CD8-positive, alpha-beta memory T cell (primary cell): Measurements from ENCODE around the gene PTPRM. TPM values are rescaled to one million over a fixed set of nuclear protein-coding genes. Genes with fewer than 3 reads are reported as not detected.

Experiments used
- CTCF ChIA-PET: fragments of 350-600 bp; sonication (Branson Sonifier 250); formaldehyde crosslinking; loops from one replicate; lab custom pipeline; 2021; ENCODE audit warnings: antibody characterized with exemption; lab: Charles Lee
- POLR2A ChIA-PET: fragments of 350-600 bp; sonication (Branson Sonifier 250); formaldehyde crosslinking; loops from one replicate; lab custom pipeline; 2021; ENCODE audit warnings: antibody characterized with exemption; lab: Charles Lee
- DNase-seq, 5 donors: peaks; one replicate each; pipeline versions ENCODE4 v3.0.0 to v3.0.0-alpha.2; 2020 to 2022; ENCODE audit warnings: mixed read lengths in 1 of 5
- H3K27ac ChIP-seq: one replicate; pipeline ENCODE4 v1.7.0; 2013; ENCODE audit warnings: low read depth, mild to moderate bottlenecking, low read length, moderate library complexity
- H3K27me3 ChIP-seq: 2 replicates; pipeline ENCODE4 v1.7.0; 2013; ENCODE audit warnings: low read length, mild to moderate bottlenecking; ENCODE audit not compliant: insufficient read depth, poor library complexity, severe bottlenecking
- H3K36me3 ChIP-seq: 2 replicates; pipeline ENCODE4 v1.7.0; 2013; ENCODE audit warnings: mild to moderate bottlenecking, low read length, moderate library complexity; ENCODE audit not compliant: insufficient read depth
- H3K4me1 ChIP-seq: 2 replicates; pipeline ENCODE4 v1.7.0; 2013; ENCODE audit warnings: mild to moderate bottlenecking, low read length, moderate library complexity; ENCODE audit not compliant: insufficient read depth
- H3K4me3 ChIP-seq: 2 replicates; pipeline ENCODE4 v1.7.0; 2013; ENCODE audit warnings: mild to moderate bottlenecking, low read length
- H3K9me3 ChIP-seq: 2 replicates; pipeline ENCODE4 v1.7.0; 2013; ENCODE audit warnings: mild to moderate bottlenecking, low read length
- H3K27ac Mint-ChIP-seq, 8 donors: one replicate each; pipeline ENCODE4 v1.8.0; 2020 to 2021; ENCODE audit warnings: mixed read lengths in 8 of 8, mild to moderate bottlenecking in 6 of 8, inconsistent platforms in 3 of 8, moderate library complexity in 3 of 8
- H3K27me3 Mint-ChIP-seq, 2 donors: one replicate each; pipeline ENCODE4 v1.8.0; 2020 to 2021; ENCODE audit warnings: mixed read lengths in 2 of 2, mild to moderate bottlenecking in 1 of 2, moderate library complexity in 1 of 2
- H3K36me3 Mint-ChIP-seq, 3 donors: one replicate each; pipeline ENCODE4 v1.8.0; 2020 to 2021; ENCODE audit warnings: mixed read lengths in 3 of 3, inconsistent platforms in 1 of 3, mild to moderate bottlenecking in 1 of 3
- H3K4me1 Mint-ChIP-seq, 3 donors: one replicate each; pipeline ENCODE4 v1.8.0; 2020 to 2021; ENCODE audit warnings: mixed read lengths in 3 of 3, inconsistent platforms in 1 of 3, mild to moderate bottlenecking in 1 of 3
- H3K4me3 Mint-ChIP-seq, 7 donors: one replicate each; pipeline ENCODE4 v1.8.0; 2020 to 2021; ENCODE audit warnings: mixed read lengths in 7 of 7, mild to moderate bottlenecking in 6 of 7, moderate library complexity in 4 of 7, inconsistent platforms in 2 of 7
- H3K9me3 Mint-ChIP-seq, 5 donors: one replicate each; pipeline ENCODE4 v1.8.0; 2020 to 2022; ENCODE audit warnings: mixed read lengths in 5 of 5, mild to moderate bottlenecking in 3 of 5, moderate library complexity in 2 of 5, inconsistent platforms in 1 of 5
- polyA plus RNA-seq: library from polyadenylated mRNA; unstranded; fragments of 300-500 nt; fragmentation: Illumina TruSeq; gene quantifications from one replicate; pipeline ENCODE4 v1.2.3, GENCODE V29; 2021
- total RNA-seq, 2 experiments: library from RNA; stranded (reverse); gene quantifications; one replicate each; pipeline ENCODE4 v1.2.3, GENCODE V29; 2021

The PTPRM gene
- total and polyA plus RNA-seq, 3 experiments from 2014 or later: 3.9 to 7.4 (median 5.3) TPM

DNA sequence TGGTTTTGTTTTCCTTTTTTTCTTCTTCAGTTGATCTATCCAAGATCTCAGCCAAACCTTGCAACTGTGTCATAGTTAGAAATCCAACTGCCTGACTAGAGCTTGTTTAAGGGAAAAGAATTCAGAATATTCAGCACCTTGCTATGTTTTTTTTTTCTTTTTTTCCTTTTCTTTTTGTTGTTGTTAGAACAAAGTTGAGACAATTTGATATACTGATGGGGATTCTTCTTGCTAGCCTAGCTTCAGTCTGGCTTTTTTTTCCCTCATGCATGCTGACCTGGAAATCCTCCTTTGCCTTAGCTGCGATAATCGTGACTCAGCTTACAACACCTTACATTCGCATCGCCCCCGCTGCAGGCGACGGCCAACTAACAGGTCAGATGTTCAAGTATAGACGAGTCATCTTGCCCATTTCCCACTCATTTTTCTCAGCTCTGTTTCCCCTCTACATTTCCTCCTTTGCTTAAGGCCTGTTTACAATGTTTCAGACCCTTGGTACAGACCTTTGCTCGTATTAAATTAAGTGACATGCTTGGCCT lies 554.9 kb downstream of the PTPRM start:
- Mint-ChIP-seq H3K4me3 (no peak overlapping the region), H3K36me3 (no peaks in the 10 kb centered on the region), H3K9me3 (peaks cover 0 to 5% (median 0%) of the 10 kb centered on the region in 5 donors), H3K27ac (peak overlapping the region in 1 of 8 donors; percentile 33), H3K27me3 (no peaks in the 10 kb centered on the region), H3K4me1 (peaks cover 0 to 10% (median 0%) of the 10 kb centered on the region in 3 donors)
- Histone ChIP-seq H3K27ac (no peak overlapping the region), H3K4me1 (no peaks in the 10 kb centered on the region), H3K36me3 (no peaks in the 10 kb centered on the region), H3K27me3 (no peaks in the 10 kb centered on the region), H3K9me3 (no peaks in the 10 kb centered on the region), H3K4me3 (no peak overlapping the region)
- ChIA-PET CTCF (no interaction called here), POLR2A (no interaction called here)
- DNase-seq: no peak

DNA sequence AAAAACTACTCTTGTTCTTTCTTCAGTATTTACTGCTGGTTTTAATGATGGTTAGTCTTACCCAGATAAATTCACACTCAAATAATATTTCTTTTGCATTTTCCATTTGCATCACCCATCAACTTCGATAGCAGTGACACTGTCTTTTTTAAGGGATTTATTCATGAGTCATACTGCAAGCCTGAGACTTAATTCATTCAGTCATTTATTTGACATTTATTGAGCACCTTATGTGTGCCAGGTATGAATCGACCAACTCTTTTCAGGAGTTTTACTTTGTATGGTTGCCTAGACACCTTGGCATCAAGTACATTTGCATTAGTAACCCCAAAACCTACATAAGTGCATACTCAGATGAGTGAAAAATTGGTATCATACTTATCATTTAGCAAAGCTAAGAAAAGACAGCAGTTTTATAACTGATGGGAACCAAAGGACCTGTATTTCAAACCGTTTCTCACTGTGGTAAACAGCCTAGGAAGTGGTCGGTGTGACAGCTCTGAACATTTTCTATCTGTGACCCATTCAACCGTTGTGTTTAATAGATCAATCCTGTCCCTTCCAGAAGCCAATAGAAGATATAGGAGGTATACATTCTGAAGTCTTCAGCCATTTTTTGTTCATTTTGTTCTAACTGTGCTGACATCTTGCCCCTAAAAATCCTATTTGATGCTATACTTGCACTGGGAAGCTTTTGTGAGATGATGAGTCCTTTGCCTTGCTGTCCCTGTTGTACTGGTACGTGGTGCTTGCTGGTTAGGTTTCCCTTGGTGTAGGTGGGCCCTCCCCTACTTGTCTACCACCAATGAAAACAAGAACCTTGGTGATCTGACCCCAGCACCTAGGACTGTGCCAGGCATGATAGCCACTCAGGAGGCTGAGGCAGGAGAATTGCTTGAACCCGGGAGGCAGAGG lies 557.4 kb downstream of the PTPRM start:
- H3K27ac Mint-ChIP-seq: peak overlapping the region in 2 of 8 donors; percentile 3 to 19
- Histone ChIP-seq H3K4me3 (no peak overlapping the region), H3K36me3 (no peaks in the 10 kb centered on the region), H3K27me3 (no peaks in the 10 kb centered on the region), H3K27ac (no peak overlapping the region), H3K9me3 (no peaks in the 10 kb centered on the region), H3K4me1 (no peaks in the 10 kb centered on the region)
- H3K4me3 Mint-ChIP-seq: no peak overlapping the region
- H3K27me3 Mint-ChIP-seq: no peaks in the 10 kb centered on the region
- POLR2A ChIA-PET: no interaction called here
- peaks cover 0 to 5% (median 0%) of the 10 kb centered on the region in 5 donors for H3K9me3 Mint-ChIP-seq
- DNase-seq: no peak
- H3K4me1 Mint-ChIP-seq: peaks cover 0 to 10% (median 0%) of the 10 kb centered on the region in 3 donors
- H3K36me3 Mint-ChIP-seq: no peaks in the 10 kb centered on the region
- CTCF ChIA-PET: no interaction called here

- Mint-ChIP-seq H3K27me3 (no peaks in the 10 kb centered on the region), H3K27ac (no peak overlapping the region), H3K4me3 (no peak overlapping the region), H3K4me1 (no peaks in the 10 kb centered on the region), H3K9me3 (peaks cover 0 to 4% (median 0%) of the 10 kb centered on the region in 5 donors), H3K36me3 (peaks cover 0 to 1% (median 0%) of the 10 kb centered on the region in 3 donors)
- no peaks in the 10 kb centered on the region for H3K27me3 ChIP-seq
- POLR2A ChIA-PET: no interaction called here
- no peak for DNase-seq
- H3K4me1 ChIP-seq: no peaks in the 10 kb centered on the region
- no peaks in the 10 kb centered on the region for H3K9me3 ChIP-seq
- no peak overlapping the region for H3K4me3 ChIP-seq
- CTCF ChIA-PET: no interaction called here
- H3K27ac ChIP-seq: no peak overlapping the region
- H3K36me3 ChIP-seq: no peaks in the 10 kb centered on the region
These were observed 563.0 kb downstream of the PTPRM start for GRCh38 chr18:8130096-8130495.

DNA sequence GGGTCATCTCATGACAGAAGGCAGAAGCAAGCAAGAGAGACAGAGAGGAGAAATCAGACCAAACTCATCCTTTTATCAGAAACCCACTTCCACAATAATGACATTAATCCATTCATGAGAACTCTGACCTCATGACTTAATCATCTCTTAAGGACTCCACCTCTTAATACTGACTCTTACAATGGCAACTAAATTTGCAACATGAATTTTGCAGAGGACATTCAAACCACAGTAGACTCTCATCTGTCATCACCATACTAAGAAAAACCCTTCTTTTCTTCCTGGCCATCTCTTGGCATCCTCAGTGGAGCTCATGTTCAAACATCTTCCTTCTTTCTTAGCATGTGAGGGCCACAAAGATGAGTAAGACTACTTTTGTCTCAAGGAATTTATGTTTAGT lies 565.9 kb downstream of the PTPRM start:
- no peak overlapping the region for H3K27ac Mint-ChIP-seq
- peaks cover 0 to 2% of the 10 kb centered on the region in 2 donors for H3K27me3 Mint-ChIP-seq
- no peak for DNase-seq
- H3K9me3 ChIP-seq: no peaks in the 10 kb centered on the region
- POLR2A ChIA-PET: no interaction called here
- no peaks in the 10 kb centered on the region for H3K4me1 ChIP-seq
- CTCF ChIA-PET: no interaction called here
- H3K4me3 ChIP-seq: no peak overlapping the region
- no peak overlapping the region for H3K4me3 Mint-ChIP-seq
- H3K27me3 ChIP-seq: no peaks in the 10 kb centered on the region
- no peaks in the 10 kb centered on the region for H3K36me3 ChIP-seq
- H3K27ac ChIP-seq: no peak overlapping the region
- H3K36me3 Mint-ChIP-seq: peaks cover 0 to 1% (median 0%) of the 10 kb centered on the region in 3 donors
- H3K9me3 Mint-ChIP-seq: peaks cover 0 to 4% (median 0%) of the 10 kb centered on the region in 5 donors
- H3K4me1 Mint-ChIP-seq: no peaks in the 10 kb centered on the region

- peaks cover 0 to 5% (median 3%) of the 10 kb centered on the region in 5 donors for H3K9me3 Mint-ChIP-seq
- peaks cover 0 to 1% (median 0%) of the 10 kb centered on the region in 3 donors for H3K36me3 Mint-ChIP-seq
- no peak overlapping the region for H3K27ac ChIP-seq
- no peaks in the 10 kb centered on the region for H3K4me1 ChIP-seq
- no peak overlapping the region for H3K27ac Mint-ChIP-seq
- H3K27me3 ChIP-seq: no peaks in the 10 kb centered on the region
- POLR2A ChIA-PET: no interaction called here
- no peak for DNase-seq
- no peaks in the 10 kb centered on the region for H3K4me1 Mint-ChIP-seq
- peaks cover 0 to 2% of the 10 kb centered on the region in 2 donors for H3K27me3 Mint-ChIP-seq
- CTCF ChIA-PET: no interaction called here
- no peaks in the 10 kb centered on the region for H3K9me3 ChIP-seq
- H3K4me3 Mint-ChIP-seq: no peak overlapping the region
- no peak overlapping the region for H3K4me3 ChIP-seq
- no peaks in the 10 kb centered on the region for H3K36me3 ChIP-seq
These were observed 566.8 kb downstream of the PTPRM start for GRCh38 chr18:8133888-8134287.

- Mint-ChIP-seq H3K27ac (peak overlapping the region in 2 of 8 donors; percentile 23 to 34), H3K9me3 (peaks cover 0 to 12% (median 5%) of the 10 kb centered on the region in 5 donors), H3K27me3 (peaks cover 0 to 2% of the 10 kb centered on the region in 2 donors), H3K4me1 (no peaks in the 10 kb centered on the region), H3K4me3 (no peak overlapping the region), H3K36me3 (peaks cover 2 to 7% (median 5%) of the 10 kb centered on the region in 3 donors)
- H3K4me3 ChIP-seq: no peak overlapping the region
- H3K27me3 ChIP-seq: no peaks in the 10 kb centered on the region
- H3K36me3 ChIP-seq: no peaks in the 10 kb centered on the region
- ChIA-PET POLR2A (no interaction called here), CTCF (no interaction called here)
- no peaks in the 10 kb centered on the region for H3K4me1 ChIP-seq
- no peaks in the 10 kb centered on the region for H3K9me3 ChIP-seq
- no peak for DNase-seq
- H3K27ac ChIP-seq: no peak overlapping the region
These were observed 572.0 kb downstream of the PTPRM start for GRCh38 chr18:8139127-8139527.

DNA sequence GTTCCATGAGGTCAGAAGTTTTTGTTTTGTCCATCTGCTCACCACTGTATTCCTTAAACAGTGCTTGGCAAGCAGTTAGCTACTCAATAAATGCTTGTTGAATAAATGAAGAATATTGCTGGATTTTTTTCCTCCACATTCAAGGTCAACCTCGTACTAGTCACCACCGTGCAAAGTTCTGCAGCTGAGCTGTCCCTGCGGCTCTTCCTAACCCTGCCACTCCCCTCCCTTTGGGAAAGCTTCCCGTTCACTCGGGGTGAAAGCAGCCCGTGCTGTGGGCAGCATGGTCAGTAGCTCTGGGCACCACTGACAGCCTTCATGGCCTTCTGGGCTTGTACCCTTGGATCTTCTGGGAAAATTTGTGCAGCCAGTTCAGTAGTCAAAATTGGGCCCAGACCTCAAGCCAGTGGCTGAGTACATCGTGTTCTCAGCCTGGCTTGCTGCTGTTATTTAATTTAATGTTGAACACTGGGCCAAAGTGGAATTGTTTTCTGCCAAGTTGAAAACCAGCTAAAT lies 572.8 kb downstream of the PTPRM start:
- no peak overlapping the region for H3K27ac ChIP-seq
- H3K27ac Mint-ChIP-seq: peak overlapping the region in 1 of 8 donors; percentile 23
- no peaks in the 10 kb centered on the region for H3K4me1 ChIP-seq
- H3K27me3 ChIP-seq: no peaks in the 10 kb centered on the region
- CTCF ChIA-PET: no interaction called here
- H3K4me1 Mint-ChIP-seq: no peaks in the 10 kb centered on the region
- peaks cover 0 to 15% (median 5%) of the 10 kb centered on the region in 5 donors for H3K9me3 Mint-ChIP-seq
- no peaks in the 10 kb centered on the region for H3K9me3 ChIP-seq
- peaks cover 2 to 9% (median 5%) of the 10 kb centered on the region in 3 donors for H3K36me3 Mint-ChIP-seq
- DNase-seq: no peak
- no peaks in the 10 kb centered on the region for H3K36me3 ChIP-seq
- POLR2A ChIA-PET: no interaction called here
- peaks cover 0 to 2% of the 10 kb centered on the region in 2 donors for H3K27me3 Mint-ChIP-seq
- no peak overlapping the region for H3K4me3 Mint-ChIP-seq
- H3K4me3 ChIP-seq: no peak overlapping the region
